ENCODE data around the gene CPXM2.

DNA sequence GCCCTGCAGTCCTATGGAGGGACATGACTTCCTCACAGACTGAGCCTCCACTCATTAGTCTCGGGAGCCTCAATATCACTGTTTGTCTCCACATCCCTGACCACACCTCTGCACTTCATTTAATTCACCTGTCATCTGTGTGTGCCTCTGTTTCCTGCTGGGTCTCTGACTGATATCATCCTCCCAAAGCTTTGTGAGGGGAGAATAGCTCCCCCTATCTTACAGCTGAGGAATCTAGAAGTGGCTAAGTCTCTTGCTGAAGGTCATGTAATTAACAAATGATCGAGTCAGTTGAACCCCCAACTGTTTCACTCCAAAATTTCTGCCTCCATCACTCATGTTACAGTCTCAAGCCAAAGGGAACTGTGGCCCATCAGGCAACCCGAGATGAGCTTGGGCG, 5.5 kb upstream of the CPXM2 start:
- TF ChIP-seq, protein P1, sequence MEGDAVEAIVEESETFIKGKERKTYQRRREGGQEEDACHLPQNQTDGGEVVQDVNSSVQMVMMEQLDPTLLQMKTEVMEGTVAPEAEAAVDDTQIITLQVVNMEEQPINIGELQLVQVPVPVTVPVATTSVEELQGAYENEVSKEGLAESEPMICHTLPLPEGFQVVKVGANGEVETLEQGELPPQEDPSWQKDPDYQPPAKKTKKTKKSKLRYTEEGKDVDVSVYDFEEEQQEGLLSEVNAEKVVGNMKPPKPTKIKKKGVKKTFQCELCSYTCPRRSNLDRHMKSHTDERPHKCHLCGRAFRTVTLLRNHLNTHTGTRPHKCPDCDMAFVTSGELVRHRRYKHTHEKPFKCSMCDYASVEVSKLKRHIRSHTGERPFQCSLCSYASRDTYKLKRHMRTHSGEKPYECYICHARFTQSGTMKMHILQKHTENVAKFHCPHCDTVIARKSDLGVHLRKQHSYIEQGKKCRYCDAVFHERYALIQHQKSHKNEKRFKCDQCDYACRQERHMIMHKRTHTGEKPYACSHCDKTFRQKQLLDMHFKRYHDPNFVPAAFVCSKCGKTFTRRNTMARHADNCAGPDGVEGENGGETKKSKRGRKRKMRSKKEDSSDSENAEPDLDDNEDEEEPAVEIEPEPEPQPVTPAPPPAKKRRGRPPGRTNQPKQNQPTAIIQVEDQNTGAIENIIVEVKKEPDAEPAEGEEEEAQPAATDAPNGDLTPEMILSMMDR (IDR thresholded peaks at IDR 0.05; ENCODE audit: insufficient read depth, low read length, poor library complexity, severe bottlenecking): peak; percentile 16
- TF ChIP-seq EZH2phosphoT487 (conservative IDR thresholded peaks at IDR 0.05; ENCODE audit: low read length): no peak

Measured in SU-DHL-6 (cell line).